HepG2 (cell line): ENCODE measurements around the gene WASHC4. TPM values are rescaled to one million over a fixed set of nuclear protein-coding genes. Genes with fewer than 3 reads are reported as not detected.

Experiments used
- ATF7 ChIP-seq, 2 experiments: fragments of 450-650 bp in 1 of 2; sonication (generic) in 1 of 2; formaldehyde crosslinking in 1 of 2; IDR thresholded peaks; 2 replicates each; pipeline versions ENCODE4 v1.4.0 to v1.6.1; 2016 to 2020; ENCODE audit warnings: antibody characterized with exemption in 1 of 2, mild to moderate bottlenecking in 1 of 2, missing genetic modification reagents in 1 of 2
- CREBL2 ChIP-seq: sonication (generic); formaldehyde crosslinking; IDR thresholded peaks from 2 replicates; pipeline ENCODE4 v1.8.1; 2023; ENCODE audit warnings: missing genetic modification reagents, mild to moderate bottlenecking, borderline replicate concordance
- CREM ChIP-seq, 2 experiments: sonication (generic) in 1 of 2; formaldehyde crosslinking in 1 of 2; IDR thresholded peaks; 2 replicates each; pipeline versions ENCODE4 v1.4.0 to v1.6.1; 2016 to 2020; ENCODE audit warnings: antibody characterized with exemption in 1 of 2, mild to moderate bottlenecking in 1 of 2, missing genetic modification reagents in 1 of 2
- MATR3 ChIP-seq: sonication (generic); formaldehyde crosslinking; IDR thresholded peaks from 2 replicates; pipeline ENCODE4 v1.4.0; 2020; ENCODE audit warnings: missing genetic modification reagents
- MXD3 ChIP-seq: IDR thresholded peaks from 2 replicates; pipeline ENCODE4 v1.6.1; 2016; ENCODE audit warnings: mild to moderate bottlenecking, missing biosample characterization, missing genetic modification reagents
- ZBTB49 ChIP-seq: sonication (generic); formaldehyde crosslinking; IDR thresholded peaks from 2 replicates; pipeline ENCODE4 v1.4.0; 2020; ENCODE audit warnings: missing genetic modification reagents, borderline replicate concordance
- ZBTB8A ChIP-seq: sonication (generic); formaldehyde crosslinking; IDR thresholded peaks from 2 replicates; pipeline ENCODE4 v1.4.0; 2020; ENCODE audit warnings: mild to moderate bottlenecking, low read depth, missing genetic modification reagents, borderline replicate concordance
- ZNF142 ChIP-seq: sonication (generic); formaldehyde crosslinking; IDR thresholded peaks from 2 replicates; pipeline ENCODE4 v1.4.0; 2020; ENCODE audit warnings: missing genetic modification reagents
- ZNF234 ChIP-seq: sonication (generic); formaldehyde crosslinking; conservative IDR thresholded peaks from 2 replicates; pipeline ENCODE4 v1.5.1; 2020; ENCODE audit warnings: mild to moderate bottlenecking, missing genetic modification reagents
- ZNF275 ChIP-seq: sonication (generic); formaldehyde crosslinking; IDR thresholded peaks from 2 replicates; pipeline ENCODE4 v1.8.0; 2022; ENCODE audit warnings: missing genetic modification reagents, mild to moderate bottlenecking, inconsistent platforms, borderline replicate concordance
- ZNF33A ChIP-seq: sonication (generic); formaldehyde crosslinking; IDR thresholded peaks from 2 replicates; pipeline ENCODE4 v1.5.1; 2020; ENCODE audit warnings: missing genetic modification reagents, mild to moderate bottlenecking, moderate library complexity, borderline replicate concordance
- ZNF430 ChIP-seq: sonication (generic); formaldehyde crosslinking; IDR thresholded peaks from 2 replicates; pipeline ENCODE4 v1.9.0; 2021; ENCODE audit warnings: mild to moderate bottlenecking, missing genetic modification reagents
- ZNF564 ChIP-seq: sonication (generic); formaldehyde crosslinking; IDR thresholded peaks from 2 replicates; pipeline ENCODE4 v1.8.1; 2023; ENCODE audit warnings: mild to moderate bottlenecking, missing genetic modification reagents
- ZSCAN30 ChIP-seq: sonication (generic); formaldehyde crosslinking; IDR thresholded peaks from 2 replicates; pipeline ENCODE4 v1.5.0; 2020; ENCODE audit warnings: mild to moderate bottlenecking, missing genetic modification reagents
- polyA plus RNA-seq, 8 experiments: library from polyadenylated mRNA; depleted of rRNA in 3 of 8; stranded (reverse) in 7 of 8; unstranded in 1 of 8; fragments of >200 nt; fragmentation: Illumina TruSeq in 4 of 8; extraction: Trizol in 4 of 8; gene quantifications; 2 replicates each; pipeline versions ENCODE4 v1.2.1 to v1.2.3, GENCODE V29; 2011 to 2016; ENCODE audit warnings: low read depth in 4 of 8, missing spikeins in 1 of 8, mixed read lengths in 1 of 8; ENCODE audit not compliant: insufficient read depth in 1 of 8
- total RNA-seq, 5 experiments: library from RNA; depleted of rRNA; stranded (reverse); fragments of >200 nt; fragmentation: Illumina TruSeq; extraction: Trizol; gene quantifications; 2 replicates each; pipeline ENCODE4 v1.2.3, GENCODE V29; 2016; ENCODE audit warnings: low read depth in 1 of 5

WASHC4 gene
- total and polyA plus RNA-seq, 2 of the 13 experiments (the other 11 are each of a cell fraction or from before 2014, with no cell fraction given): 21.0 to 36.3 TPM

- no peak for TF ChIP-seq ZBTB49 (CRISPR knock-in tag)
- TF ChIP-seq MXD3 (CRISPR knock-in tag): peak; percentile 97
- TF ChIP-seq ZNF275 (CRISPR knock-in tag): peak; percentile 77; the same call in 1 of the 2 replicates
- peak; percentile 86; the same call in 1 of the 2 replicates for TF ChIP-seq ZNF234
- TF ChIP-seq CREM (IDR thresholded peaks at IDR 0.05): no peak; the same call in 1 of the 2 replicates
- no peak for TF ChIP-seq CREM (CRISPR knock-in tag; IDR thresholded peaks at IDR 0.05)
- no peak for TF ChIP-seq ZNF33A (CRISPR knock-in tag)
- TF ChIP-seq CREBL2 (CRISPR knock-in tag): no peak; the same call in 1 of the 2 replicates
- peak; percentile 72; the same call in 1 of the 2 replicates for TF ChIP-seq ZNF142 (CRISPR knock-in tag)
- peak; percentile 78 for TF ChIP-seq ZNF430 (CRISPR knock-in tag)
- TF ChIP-seq ZNF564 (CRISPR knock-in tag): peak; percentile 84; the same call in 1 of the 2 replicates
- TF ChIP-seq ZBTB8A: peak; percentile 52; the same call in 1 of the 2 replicates
- TF ChIP-seq ZSCAN30: peak; percentile 84; the same call in 1 of the 2 replicates
- no peak for TF ChIP-seq MATR3 (CRISPR knock-in tag)
- no peak for TF ChIP-seq ATF7 (IDR thresholded peaks at IDR 0.05)
- TF ChIP-seq ATF7 (CRISPR knock-in tag; IDR thresholded peaks at IDR 0.05): 0 out of 2 replicates have a peak, but pooled peaks have one; percentile 34
Measured at GRCh38 chr12:105107494-105108371, at the start of gene WASHC4 (continued).
